Sigmoid colon (tissue), 3 donors: ENCODE data around the gene SLC7A6.

Source experiments
- CTCF ChIP-seq, 4 experiments: fragments of 450-650 bp in 3 of 4; fragments of 200-600 bp in 1 of 4; IDR thresholded peaks; one replicate each; pipeline ENCODE4 v1.5.1; 2016 to 2019; ENCODE audit warnings: antibody characterized with exemption in 4 of 4, mild to moderate bottlenecking in 3 of 4, moderate library complexity in 2 of 4
- POLR2A ChIP-seq, 2 donors: fragments of 450-650 bp; IDR thresholded peaks; one replicate each; pipeline ENCODE4 v1.6.1; 2016; ENCODE audit warnings: antibody characterized with exemption in 2 of 2, mild to moderate bottlenecking in 2 of 2, moderate library complexity in 2 of 2

- TF ChIP-seq CTCF (IDR thresholded peaks at IDR 0.05), result no peak
- TF ChIP-seq POLR2A (IDR thresholded peaks at IDR 0.05), result no peak
Observed at GRCh38 chr16:68232335-68232734, 32.0 kb upstream of the SLC7A6 start.
